Ecto neural progenitor cell (in vitro differentiated cells): ENCODE results near the gene ZBTB16.
"Not testable (repeated sequence)": the region's sequence is repeated elsewhere in the genome, so short reads cannot be mapped to it uniquely, and the experiment has no call there.

ENCODE experiments used
- DNase-seq: peaks from one replicate; pipeline ENCODE4 v3.0.0-alpha.2; 2018; ENCODE audit warnings: low spot score

Gene ZBTB16

GRCh38 chr11:114042234-114042633 lies 17.3 kb upstream of the ZBTB16 start:
- DNase-seq, result no peak

GRCh38 chr11:114044042-114044871 lies 15.3 kb upstream of the ZBTB16 start:
- DNase-seq, result no peak

- no peak for DNase-seq
Measured at GRCh38 chr11:114047327-114047726, 12.2 kb upstream of the ZBTB16 start.

GRCh38 chr11:114049050-114049449 lies 10.5 kb upstream of the ZBTB16 start:
- DNase-seq, result no peak

GRCh38 chr11:114049766-114050165 lies 9.7 kb upstream of the ZBTB16 start:
- DNase-seq, result not testable (repeated sequence)

- DNase-seq, result no peak
Measured at GRCh38 chr11:114050258-114050927, 9.1 kb upstream of the ZBTB16 start.

GRCh38 chr11:114051558-114051957 lies 8.0 kb upstream of the ZBTB16 start:
- DNase-seq, result no peak

GRCh38 chr11:114052160-114052559 lies 7.4 kb upstream of the ZBTB16 start:
- DNase-seq, result no peak

GRCh38 chr11:114053406-114053805 lies 6.1 kb upstream of the ZBTB16 start:
- no peak for DNase-seq

- no peak for DNase-seq
Measured at GRCh38 chr11:114054806-114055205, 4.7 kb upstream of the ZBTB16 start.

- DNase-seq, result no peak
Measured at GRCh38 chr11:114056409-114056808, 3.1 kb upstream of the ZBTB16 start.

- no peak for DNase-seq
Measured at GRCh38 chr11:114057147-114057546, 2.4 kb upstream of the ZBTB16 start.

- no peak for DNase-seq
Measured at GRCh38 chr11:114057605-114058004, 1.9 kb upstream of the ZBTB16 start.

- peak; percentile 68 for DNase-seq
Measured at GRCh38 chr11:114058026-114058706, 1.3 kb upstream of the ZBTB16 start.

GRCh38 chr11:114058871-114059277 lies 637 bp upstream of the ZBTB16 start:
- DNase-seq, result peak; percentile 61

- DNase-seq, result no peak
Measured at GRCh38 chr11:114059984-114060391, 477 bp downstream of the ZBTB16 start.

- peak; percentile 76 for DNase-seq
Measured at GRCh38 chr11:114060392-114061047, 1.0 kb downstream of the ZBTB16 start.

- DNase-seq, result no peak
Measured at GRCh38 chr11:114061048-114061680, 1.7 kb downstream of the ZBTB16 start.

- no peak for DNase-seq
Measured at GRCh38 chr11:114061681-114062049, 2.2 kb downstream of the ZBTB16 start.

- no peak for DNase-seq
Measured at GRCh38 chr11:114062272-114062671, 2.8 kb downstream of the ZBTB16 start.

GRCh38 chr11:114063149-114063828 lies 3.8 kb downstream of the ZBTB16 start:
- DNase-seq, result no peak
